ENCODE data around the gene ABLIM3.

DNA sequence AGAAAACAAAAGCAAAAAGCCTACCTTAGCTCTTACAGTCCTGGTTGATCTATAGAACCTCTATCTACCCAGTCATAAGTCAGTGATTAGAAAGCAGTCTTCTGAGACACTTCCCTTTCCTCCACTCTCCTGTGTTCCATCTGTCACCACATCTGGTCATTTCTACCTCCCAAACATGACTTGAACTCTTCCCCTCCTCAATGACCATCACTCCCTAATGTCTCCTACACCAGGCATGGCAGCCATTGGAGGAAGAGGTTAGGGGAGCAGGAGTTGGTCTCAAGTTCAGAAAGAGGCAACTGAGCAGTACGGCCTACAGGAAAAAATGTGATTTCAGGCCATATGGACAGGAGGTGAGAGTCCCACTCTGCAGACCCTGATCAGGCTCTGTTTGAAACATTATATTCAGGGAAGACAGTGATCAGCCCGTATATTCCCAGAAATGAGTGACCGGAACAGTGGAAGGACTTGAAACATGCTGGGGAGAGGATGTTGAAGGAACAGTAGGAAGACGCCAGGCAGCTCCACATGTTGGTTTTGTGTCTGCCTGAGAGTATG lies 12.0 kb downstream of the ABLIM3 start:
- TF ChIP-seq POLR2A (IDR thresholded peaks at IDR 0.05; ENCODE audit: low read length) = no peak
- no peak for TF ChIP-seq GATA1 (IDR thresholded peaks at IDR 0.05; ENCODE audit: low read depth, low read length)
